HUES6 (cell line): Measurements from ENCODE around the gene SDHB.
"Not testable (repeated sequence)": the region's sequence is repeated elsewhere in the genome, so short reads cannot be mapped to it uniquely, and the experiment has no call there.

Source experiments
- H3K27ac ChIP-seq: 2 replicates; pipeline ENCODE4 v1.7.0; 2013; ENCODE audit warnings: low read depth, mild to moderate bottlenecking, low read length, inconsistent platforms
- H3K27me3 ChIP-seq: 2 replicates; pipeline ENCODE4 v1.6.1; 2013; ENCODE audit warnings: low read length; ENCODE audit not compliant: control insufficient read depth, insufficient read depth
- H3K36me3 ChIP-seq: 2 replicates; pipeline ENCODE4 v1.6.1; 2013; ENCODE audit warnings: low read length; ENCODE audit not compliant: control insufficient read depth, insufficient read depth
- H3K4me1 ChIP-seq: 2 replicates; pipeline ENCODE4 v1.6.1; 2013; ENCODE audit warnings: low read length; ENCODE audit not compliant: control insufficient read depth, insufficient read depth
- H3K4me3 ChIP-seq: 2 replicates; pipeline ENCODE4 v1.5.1; 2013; ENCODE audit warnings: low read depth, low read length
- H3K9ac ChIP-seq: one replicate; pipeline ENCODE4 v1.6.1; 2013; ENCODE audit warnings: mild to moderate bottlenecking, low read length
- H3K9me3 ChIP-seq: 2 replicates; pipeline ENCODE4 v1.6.1; 2013; ENCODE audit warnings: low read depth, low read length; ENCODE audit not compliant: control insufficient read depth, insufficient read depth

The SDHB gene

GRCh38 chr1:17075470-17076255 is 21.8 kb upstream of the SDHB start:
- Histone ChIP-seq H3K27ac (no peak overlapping the region), H3K4me3 (no peak overlapping the region), H3K4me1 (peaks cover 5% of the 10 kb centered on the region; the same call in 1 of the 2 replicates), H3K36me3 (no peaks in the 10 kb centered on the region), H3K27me3 (no peaks in the 10 kb centered on the region), H3K9me3 (no peaks in the 10 kb centered on the region), H3K9ac (no peak overlapping the region)

- Histone ChIP-seq H3K4me1 (peaks cover 5% of the 10 kb centered on the region; the same call in 1 of the 2 replicates), H3K9me3 (no peaks in the 10 kb centered on the region), H3K9ac (no peak overlapping the region), H3K36me3 (no peaks in the 10 kb centered on the region), H3K4me3 (no peak overlapping the region), H3K27me3 (no peaks in the 10 kb centered on the region), H3K27ac (no peak overlapping the region)
Measured at GRCh38 chr1:17071794-17072193, 18.0 kb upstream of the SDHB start.

GRCh38 chr1:17070163-17070525 is 16.3 kb upstream of the SDHB start:
- no peaks in the 10 kb centered on the region for H3K4me1 ChIP-seq
- no peaks in the 10 kb centered on the region for H3K27me3 ChIP-seq
- H3K9me3 ChIP-seq = peaks cover 4% of the 10 kb centered on the region
- no peak overlapping the region for H3K9ac ChIP-seq
- H3K4me3 ChIP-seq = no peak overlapping the region
- H3K27ac ChIP-seq = no peak overlapping the region
- no peaks in the 10 kb centered on the region for H3K36me3 ChIP-seq

- no peaks in the 10 kb centered on the region for H3K27me3 ChIP-seq
- H3K27ac ChIP-seq = no peak overlapping the region
- H3K4me1 ChIP-seq = no peaks in the 10 kb centered on the region
- no peak overlapping the region for H3K4me3 ChIP-seq
- no peak overlapping the region for H3K9ac ChIP-seq
- H3K9me3 ChIP-seq = peaks cover 7% of the 10 kb centered on the region
- no peaks in the 10 kb centered on the region for H3K36me3 ChIP-seq
Measured at GRCh38 chr1:17069452-17070162, 15.8 kb upstream of the SDHB start.

GRCh38 chr1:17068789-17069188 is 15.0 kb upstream of the SDHB start:
- Histone ChIP-seq H3K9me3 (peaks cover 7% of the 10 kb centered on the region), H3K9ac (no peak overlapping the region), H3K4me3 (no peak overlapping the region), H3K27me3 (no peaks in the 10 kb centered on the region), H3K36me3 (no peaks in the 10 kb centered on the region), H3K27ac (no peak overlapping the region), H3K4me1 (no peaks in the 10 kb centered on the region)

- Histone ChIP-seq H3K36me3 (no peaks in the 10 kb centered on the region), H3K4me3 (no peak overlapping the region), H3K4me1 (0 out of 2 replicates have a peak, but pooled peaks cover 3% of the 10 kb centered on the region), H3K27ac (no peak overlapping the region), H3K9me3 (peaks cover 7% of the 10 kb centered on the region), H3K27me3 (no peaks in the 10 kb centered on the region), H3K9ac (no peak overlapping the region)
Measured at GRCh38 chr1:17067465-17068240, 13.8 kb upstream of the SDHB start.

GRCh38 chr1:17067069-17067426 is 13.2 kb upstream of the SDHB start:
- Histone ChIP-seq H3K4me1 (0 out of 2 replicates have a peak, but pooled peaks cover 3% of the 10 kb centered on the region), H3K9me3 (peaks cover 7% of the 10 kb centered on the region), H3K36me3 (no peaks in the 10 kb centered on the region), H3K9ac (no peak overlapping the region), H3K27ac (no peak overlapping the region), H3K4me3 (no peak overlapping the region), H3K27me3 (no peaks in the 10 kb centered on the region)

GRCh38 chr1:17066361-17067068 is 12.7 kb upstream of the SDHB start:
- peaks cover 7% of the 10 kb centered on the region for H3K9me3 ChIP-seq

GRCh38 chr1:17065666-17066065 is 11.8 kb upstream of the SDHB start:
- Histone ChIP-seq H3K27me3 (no peaks in the 10 kb centered on the region), H3K4me3 (no peak overlapping the region), H3K9ac (no peak overlapping the region), H3K36me3 (no peaks in the 10 kb centered on the region), H3K27ac (no peak overlapping the region), H3K9me3 (peaks cover 7% of the 10 kb centered on the region), H3K4me1 (peaks cover 4% of the 10 kb centered on the region; the same call in 1 of the 2 replicates)

More at GRCh38 chr1:17066361-17067068, 12.7 kb upstream of the SDHB start:
- Histone ChIP-seq H3K27ac (no peak overlapping the region), H3K9ac (no peak overlapping the region), H3K4me1 (0 out of 2 replicates have a peak, but pooled peaks cover 3% of the 10 kb centered on the region), H3K36me3 (no peaks in the 10 kb centered on the region), H3K4me3 (no peak overlapping the region), H3K27me3 (no peaks in the 10 kb centered on the region)

GRCh38 chr1:17062751-17063150 is 8.9 kb upstream of the SDHB start:
- H3K27me3 ChIP-seq, H3K36me3 ChIP-seq, H3K27ac ChIP-seq, H3K9ac ChIP-seq, H3K9me3 ChIP-seq, H3K4me3 ChIP-seq: not testable (repeated sequence)
- H3K4me1 ChIP-seq = peaks cover 15% of the 10 kb centered on the region
